GM21526 (cell line): Measurements from ENCODE around the gene MOGAT3.
A peak's percentile ranks its signal among the peaks of the same experiment; 100 is the strongest.

Source experiments
- ATAC-seq: cut with Tn5 transposase; IDR thresholded peaks from one replicate; pipeline ENCODE4 v1.9.1; 2021; ENCODE audit warnings: moderate library complexity; ENCODE audit not compliant: unreplicated experiment, low FRiP score

Gene MOGAT3

GRCh38 chr7:101234636-101235035 is 33.8 kb upstream of the MOGAT3 start:
- no peak for ATAC-seq

- no peak for ATAC-seq
These were observed 33.2 kb upstream of the MOGAT3 start for GRCh38 chr7:101233907-101234547.

- ATAC-seq = no peak
These were observed 31.5 kb upstream of the MOGAT3 start for GRCh38 chr7:101232141-101232850.

- ATAC-seq = no peak
These were observed 30.8 kb upstream of the MOGAT3 start for GRCh38 chr7:101231644-101232043.

- no peak for ATAC-seq
These were observed 25.9 kb upstream of the MOGAT3 start for GRCh38 chr7:101226721-101227120.

- ATAC-seq = no peak
These were observed 24.8 kb upstream of the MOGAT3 start for GRCh38 chr7:101225650-101226049.

- ATAC-seq = no peak
These were observed 22.7 kb upstream of the MOGAT3 start for GRCh38 chr7:101223528-101223927.

GRCh38 chr7:101222275-101222830 is 21.5 kb upstream of the MOGAT3 start:
- ATAC-seq = no peak

GRCh38 chr7:101220295-101220694 is 19.5 kb upstream of the MOGAT3 start:
- ATAC-seq = no peak

GRCh38 chr7:101218236-101219125 is 17.6 kb upstream of the MOGAT3 start:
- no peak for ATAC-seq

- ATAC-seq = peak; percentile 55
These were observed 16.8 kb upstream of the MOGAT3 start, which contains the start of the genes PLOD3 and ZNHIT1 for GRCh38 chr7:101217388-101218235. Gene PLOD3 (minus strand): TSS chr7:101217581. CDS start chr7:101217274, 307 bp downstream. Gene ZNHIT1 (plus strand): TSS chr7:101218165. CDS start chr7:101218196, 31 bp downstream.

GRCh38 chr7:101216860-101217387 is 16.1 kb upstream of the MOGAT3 start:
- ATAC-seq = peak; percentile 27

- no peak for ATAC-seq
These were observed 15.4 kb upstream of the MOGAT3 start for GRCh38 chr7:101216001-101216859.

GRCh38 chr7:101212014-101212413 is 11.2 kb upstream of the MOGAT3 start:
- no peak for ATAC-seq

GRCh38 chr7:101211501-101211900 is 10.7 kb upstream of the MOGAT3 start:
- ATAC-seq = no peak

GRCh38 chr7:101210143-101210542 is 9.3 kb upstream of the MOGAT3 start:
- no peak for ATAC-seq

GRCh38 chr7:101208794-101209193 is 8.0 kb upstream of the MOGAT3 start:
- ATAC-seq = no peak

- ATAC-seq = no peak
These were observed 6.6 kb upstream of the MOGAT3 start for GRCh38 chr7:101207459-101207858.

GRCh38 chr7:101206665-101207042 is 5.8 kb upstream of the MOGAT3 start:
- no peak for ATAC-seq
